ENCODE measurements around the gene RASL12.
"Not testable (repeated sequence)": the region's sequence is repeated elsewhere in the genome, so short reads cannot be mapped to it uniquely, and the experiment has no call there.

The RASL12 gene

DNA sequence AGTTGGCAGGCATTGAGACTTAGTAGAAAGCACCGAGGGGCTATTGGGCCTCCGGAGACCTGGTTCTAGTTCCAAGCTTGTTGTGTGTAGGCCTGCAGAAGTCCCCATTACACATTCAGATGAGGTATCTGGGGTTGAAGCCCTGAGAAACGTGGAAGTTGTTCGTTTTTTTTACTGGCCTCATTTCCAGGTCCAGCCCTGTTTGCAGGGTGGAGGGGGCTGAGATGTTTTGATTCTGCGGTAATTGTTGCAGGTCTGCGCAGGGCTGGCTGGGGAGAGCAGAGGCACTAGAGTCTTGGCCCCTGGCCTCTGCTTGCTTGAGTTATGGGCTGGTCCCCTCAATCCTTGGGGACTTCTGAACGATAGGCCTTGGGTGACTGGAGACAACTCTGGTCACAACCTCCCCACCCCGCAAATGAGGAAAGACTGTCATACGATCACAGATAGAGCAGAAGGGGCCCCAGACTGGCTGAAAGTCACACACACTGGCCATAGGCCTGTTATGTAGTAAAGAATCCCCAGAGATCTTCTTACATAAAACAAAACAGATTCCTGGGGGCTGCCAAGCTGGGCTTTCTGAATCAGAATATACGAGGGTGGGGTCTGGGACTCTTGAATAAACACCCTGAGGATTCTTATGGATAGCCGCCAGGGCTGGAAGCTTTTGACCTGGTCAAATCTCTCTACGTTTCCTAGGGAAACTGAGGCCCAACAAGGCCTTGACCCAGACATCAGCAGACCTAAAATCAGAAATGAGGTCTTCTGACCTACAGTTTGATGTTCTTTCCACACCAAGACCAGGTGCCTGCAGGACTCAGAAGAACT, 24.4 kb upstream of the RASL12 start:
- DNase-seq = no peak

- DNase-seq = no peak
Observed at GRCh38 chr15:65089206-65089824, 21.5 kb upstream of the RASL12 start.

GRCh38 chr15:65088643-65089021, 20.8 kb upstream of the RASL12 start:
- no peak for DNase-seq

GRCh38 chr15:65087873-65088642, 20.3 kb upstream of the RASL12 start:
- no peak for DNase-seq

DNA sequence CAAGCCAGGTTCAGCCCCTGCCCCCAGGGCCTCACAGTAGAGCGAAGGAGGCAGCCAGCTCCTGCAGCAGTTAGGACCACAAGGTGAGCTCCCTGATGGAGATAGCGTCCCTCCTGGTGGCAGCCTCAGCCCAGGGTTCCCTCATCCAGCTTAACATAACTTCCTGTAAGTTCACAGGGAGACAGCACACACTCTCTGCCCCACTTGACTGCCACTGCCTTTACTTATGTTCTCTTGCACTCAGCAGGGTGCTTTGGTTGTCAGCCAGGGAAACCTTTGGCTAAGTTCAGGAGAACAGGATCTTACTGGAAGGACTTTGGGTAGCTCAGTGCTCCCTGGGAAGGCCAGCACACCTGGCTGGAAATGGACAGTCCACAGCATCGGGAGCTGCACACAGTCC, 19.6 kb upstream of the RASL12 start:
- DNase-seq = peak; percentile 60

- peak; percentile 50 for DNase-seq
Observed at GRCh38 chr15:65086680-65087111, 18.9 kb upstream of the RASL12 start.

- peak; percentile 61 for DNase-seq
Observed at GRCh38 chr15:65085990-65086679, 18.3 kb upstream of the RASL12 start.

DNA sequence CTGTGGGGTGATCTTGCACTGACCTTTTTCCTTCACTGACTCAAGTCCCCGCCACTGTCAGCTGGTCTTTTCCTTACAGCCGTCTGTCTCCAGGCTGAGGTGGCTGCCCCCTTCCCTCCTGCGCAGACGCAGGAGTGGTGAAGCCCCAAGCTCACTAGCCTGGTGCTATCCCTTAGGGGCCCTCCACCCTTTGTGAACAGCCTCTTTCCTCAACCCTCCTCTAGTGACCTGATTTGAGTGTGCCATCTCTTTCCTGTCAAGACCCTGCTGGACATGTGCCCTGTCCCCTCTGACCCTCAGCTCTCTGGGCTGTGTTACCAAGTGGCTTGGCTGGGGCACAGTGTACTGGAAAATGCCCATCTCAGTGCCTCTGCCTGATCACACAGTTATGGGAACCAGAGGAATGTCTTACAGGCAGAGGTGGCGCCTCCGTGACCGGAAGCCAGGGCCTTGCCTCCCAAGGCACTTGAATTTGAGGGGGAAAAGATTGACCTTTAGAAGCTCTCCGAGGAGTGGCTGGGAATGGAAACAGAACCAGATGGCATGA, 17.5 kb upstream of the RASL12 start:
- no peak for DNase-seq

DNA sequence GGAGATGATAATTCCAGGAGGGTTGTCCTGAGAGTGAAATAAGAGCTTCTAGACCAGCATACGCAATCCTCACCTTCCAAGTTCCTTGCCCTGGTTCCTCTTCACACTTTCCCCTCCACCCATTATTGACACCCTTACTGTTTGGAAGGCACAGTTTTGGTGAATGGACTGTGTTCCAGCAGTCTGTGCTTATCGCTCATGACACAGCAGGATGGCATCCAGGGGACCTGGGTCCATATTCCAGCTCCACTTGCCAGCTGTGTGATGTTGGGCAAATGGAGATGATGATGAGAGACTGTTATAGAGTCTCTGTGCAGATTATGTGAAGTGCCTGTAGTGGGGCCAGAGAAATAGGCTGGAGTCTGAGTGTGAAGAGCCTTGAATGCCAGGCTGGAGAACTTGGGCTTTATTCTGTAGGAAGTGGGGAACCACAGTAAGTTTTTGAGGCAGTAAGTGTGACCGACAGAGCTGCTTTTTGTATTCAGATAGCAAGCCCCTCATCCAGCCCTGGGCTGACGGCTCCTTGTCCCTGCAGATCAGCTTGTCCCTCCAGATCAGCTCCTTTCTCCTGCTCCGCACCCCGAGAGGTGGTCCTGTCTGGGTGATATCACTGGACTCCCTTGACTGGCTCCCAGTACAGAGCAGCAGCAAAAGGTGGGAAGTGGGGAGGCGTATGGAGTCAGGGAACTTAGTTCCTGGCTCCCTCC, 16.9 kb upstream of the RASL12 start:
- DNase-seq = no peak

GRCh38 chr15:65083262-65083701, 15.5 kb upstream of the RASL12 start:
- peak; percentile 46 for DNase-seq

DNA sequence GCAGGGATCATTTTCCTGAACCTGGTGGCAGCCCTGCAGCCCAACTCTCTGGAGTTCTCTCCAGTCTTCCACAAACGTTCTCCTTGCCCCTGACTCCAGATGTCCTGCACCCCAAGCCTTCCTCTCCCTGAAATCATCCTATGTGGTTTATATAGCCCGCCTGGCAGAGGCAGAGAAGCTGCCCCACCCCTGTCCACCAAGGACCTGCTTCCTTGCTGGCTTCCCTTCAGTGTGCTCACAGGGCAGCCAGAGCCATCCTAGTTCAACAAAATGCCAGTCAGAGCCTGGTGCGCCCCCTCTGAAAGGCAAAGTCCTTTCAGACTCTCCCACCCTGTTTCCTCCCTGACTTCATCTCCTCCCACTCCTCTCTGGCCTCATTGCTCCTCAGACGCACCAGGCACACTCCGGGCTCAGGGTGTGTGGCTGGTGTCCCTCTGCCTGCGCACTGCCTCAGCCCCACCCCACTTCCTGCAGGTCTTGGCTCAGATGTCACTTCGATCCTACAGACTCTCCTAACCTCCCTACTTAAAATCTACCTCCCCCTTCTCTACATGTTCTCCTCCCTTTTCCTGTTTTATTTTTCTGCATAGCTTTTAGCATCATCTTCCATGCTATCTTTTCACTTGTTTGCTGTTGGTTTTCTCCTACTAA, 14.6 kb upstream of the RASL12 start:
- DNase-seq = peak; percentile 71

DNA sequence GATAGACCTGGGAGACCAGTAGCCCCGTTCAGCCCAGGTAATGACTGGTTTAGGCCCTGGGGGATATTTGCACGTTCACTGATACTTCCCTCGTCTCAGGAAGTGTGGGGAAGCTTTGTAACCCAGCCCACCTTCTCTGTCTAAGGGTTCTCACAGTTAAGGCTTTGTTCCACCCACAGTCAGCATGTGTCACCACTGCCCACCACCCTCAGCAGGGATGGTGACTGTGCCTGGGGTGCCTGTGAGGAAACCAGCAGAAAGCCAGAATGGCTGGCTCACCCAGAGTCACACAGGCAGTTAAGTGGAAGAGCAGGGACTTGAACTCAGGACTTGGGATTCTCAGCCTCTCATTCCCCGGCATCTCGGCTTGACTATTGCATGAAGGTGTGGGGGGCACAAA, 14.0 kb upstream of the RASL12 start:
- DNase-seq = peak; percentile 16

- DNase-seq = no peak
Observed at GRCh38 chr15:65081270-65081669, 13.5 kb upstream of the RASL12 start.

DNA sequence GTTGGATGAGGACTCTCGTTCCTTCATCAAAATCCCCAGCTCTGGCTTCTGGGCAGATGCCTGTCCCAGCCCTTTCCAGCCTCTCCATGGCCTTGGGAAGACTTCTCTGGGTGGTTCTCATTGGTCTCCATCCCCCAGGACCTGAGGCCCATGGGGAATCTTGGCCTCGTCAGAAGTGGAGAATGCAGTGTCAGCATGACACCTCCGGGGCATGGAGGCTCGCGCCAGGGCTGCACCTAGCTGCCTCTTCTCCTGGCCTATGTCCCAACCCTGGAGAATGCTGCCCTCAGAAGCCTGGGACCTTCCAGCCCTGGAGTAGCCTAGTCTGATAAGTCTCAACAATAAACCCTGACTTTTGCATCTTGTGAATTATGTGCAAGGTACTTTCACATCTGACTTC, 11.8 kb upstream of the RASL12 start:
- no peak for DNase-seq

- DNase-seq = peak; percentile 26
Observed at GRCh38 chr15:65077981-65078352, 10.2 kb upstream of the RASL12 start.

- no peak for DNase-seq
Observed at GRCh38 chr15:65077291-65077980, 9.6 kb upstream of the RASL12 start.

- no peak for DNase-seq
Observed at GRCh38 chr15:65076486-65077290, 8.9 kb upstream of the RASL12 start, which contains the start of gene KBTBD13. KBTBD13 (plus strand) TSS chr15:65076746; CDS start chr15:65076816, 70 bp downstream.

GRCh38 chr15:65075607-65076395, 8.0 kb upstream of the RASL12 start:
- not testable (repeated sequence) for DNase-seq

- DNase-seq = not testable (repeated sequence)
Observed at GRCh38 chr15:65074946-65075345, 7.2 kb upstream of the RASL12 start.
